CD14-positive monocyte (primary cell): ENCODE measurements around the gene SNX19. TPM values are rescaled to one million over a fixed set of nuclear protein-coding genes. Genes with fewer than 3 reads are reported as not detected.
"Not testable (repeated sequence)": the region's sequence is repeated elsewhere in the genome, so short reads cannot be mapped to it uniquely, and the experiment has no call there.

Source experiments
- DNase-seq, 3 donors: peaks; one replicate each; pipeline ENCODE4 v3.0.0-alpha.2; 2011 to 2022
- H2AFZ ChIP-seq: 2 replicates; pipeline ENCODE4 v1.6.0; 2012; ENCODE audit warnings: mild to moderate bottlenecking, low read depth, low read length, inconsistent platforms; ENCODE audit not compliant: insufficient read depth, poor library complexity, severe bottlenecking
- H3K27ac ChIP-seq, 2 donors: 1 replicate in 1 of 2; 2 replicates in 1 of 2; pipeline ENCODE4 v1.5.1; 2012 to 2013; ENCODE audit warnings: low read length in 2 of 2, control low read depth in 1 of 2, inconsistent platforms in 1 of 2, low read depth in 1 of 2, mild to moderate bottlenecking in 1 of 2
- H3K27me3 ChIP-seq, 2 donors: one replicate each; pipeline versions ENCODE4 v1.6.0 to v1.6.1; 2011 to 2013; ENCODE audit warnings: low read length in 2 of 2; ENCODE audit not compliant: control insufficient read depth in 2 of 2, insufficient read depth in 2 of 2
- H3K36me3 ChIP-seq, 2 donors: replicated peaks in 1 of 2; 1 replicate in 1 of 2; 2 replicates in 1 of 2; pipeline versions ENCODE4 v1.5.1 to v1.6.1; 2012 to 2013; ENCODE audit warnings: low read length in 2 of 2, control low read depth in 1 of 2, inconsistent platforms in 1 of 2, mild to moderate bottlenecking in 1 of 2; ENCODE audit not compliant: insufficient read depth in 2 of 2, control insufficient read depth in 1 of 2
- H3K4me1 ChIP-seq, 2 donors: 1 replicate in 1 of 2; 2 replicates in 1 of 2; pipeline versions ENCODE4 v1.5.1 to v1.6.1; 2012 to 2013; ENCODE audit warnings: low read length in 2 of 2, control low read depth in 1 of 2, inconsistent platforms in 1 of 2, mild to moderate bottlenecking in 1 of 2, moderate library complexity in 1 of 2; ENCODE audit not compliant: insufficient read depth in 2 of 2, control insufficient read depth in 1 of 2
- H3K4me2 ChIP-seq: replicated peaks from 2 replicates; pipeline ENCODE3; 2012; ENCODE audit warnings: low read length, moderate library complexity, mild to moderate bottlenecking; ENCODE audit not compliant: poor library complexity, severe bottlenecking; ENCODE audit errors: extremely low read depth
- H3K4me3 ChIP-seq, 3 experiments: fragments of 200-600 bp in 1 of 3; sonication (generic) in 1 of 3; replicated peaks in 1 of 3; 1 replicate in 2 of 3; 2 replicates in 1 of 3; pipeline ENCODE4 v1.5.1; 2011 to 2013; ENCODE audit warnings: low read length in 3 of 3, mild to moderate bottlenecking in 3 of 3, control low read depth in 2 of 3, low read depth in 2 of 3, inconsistent platforms in 1 of 3, moderate library complexity in 1 of 3
- H3K79me2 ChIP-seq: 2 replicates; pipeline ENCODE4 v1.6.0; 2012; ENCODE audit warnings: mild to moderate bottlenecking, control low read depth, inconsistent platforms, low read length, moderate library complexity; ENCODE audit not compliant: insufficient read depth
- H3K9ac ChIP-seq: 2 replicates; pipeline ENCODE4 v1.6.0; 2017; ENCODE audit warnings: low read length, mild to moderate bottlenecking; ENCODE audit not compliant: insufficient read depth, poor library complexity, severe bottlenecking
- H3K9me3 ChIP-seq, 2 donors: replicated peaks in 1 of 2; 1 replicate in 1 of 2; 2 replicates in 1 of 2; pipeline versions ENCODE4 v1.5.1 to v1.6.1; 2012 to 2013; ENCODE audit warnings: low read length in 2 of 2, control low read depth in 1 of 2; ENCODE audit not compliant: control insufficient read depth in 1 of 2, insufficient read depth in 1 of 2
- H4K20me1 ChIP-seq: 2 replicates; pipeline ENCODE4 v1.6.0; 2012; ENCODE audit warnings: mild to moderate bottlenecking, low read length, control low read depth, moderate library complexity; ENCODE audit not compliant: insufficient read depth
- H3K27ac Mint-ChIP-seq, 7 donors: one replicate each; pipeline ENCODE4 v1.8.0; 2020; ENCODE audit warnings: mild to moderate bottlenecking in 7 of 7, mixed read lengths in 7 of 7, moderate library complexity in 6 of 7, inconsistent platforms in 2 of 7
- H3K27me3 Mint-ChIP-seq, 3 donors: one replicate each; pipeline ENCODE4 v1.8.0; 2021 to 2022; ENCODE audit warnings: low read depth in 3 of 3, mild to moderate bottlenecking in 3 of 3, mixed read lengths in 3 of 3, moderate library complexity in 3 of 3, inconsistent platforms in 1 of 3
- H3K36me3 Mint-ChIP-seq, 2 donors: one replicate each; pipeline ENCODE4 v1.8.0; 2020; ENCODE audit warnings: mixed read lengths in 2 of 2, inconsistent platforms in 1 of 2, mild to moderate bottlenecking in 1 of 2
- H3K4me1 Mint-ChIP-seq: one replicate; pipeline ENCODE4 v1.8.0; 2020; ENCODE audit warnings: mild to moderate bottlenecking, mixed read lengths
- H3K4me3 Mint-ChIP-seq, 2 donors: one replicate each; pipeline ENCODE4 v1.8.0; 2020; ENCODE audit warnings: mild to moderate bottlenecking in 2 of 2, mixed read lengths in 2 of 2, moderate library complexity in 1 of 2
- H3K9me3 Mint-ChIP-seq, 7 donors: one replicate each; pipeline ENCODE4 v1.8.0; 2020 to 2022; ENCODE audit warnings: mixed read lengths in 7 of 7, mild to moderate bottlenecking in 6 of 7, moderate library complexity in 6 of 7, inconsistent platforms in 2 of 7
- CTCF ChIP-seq: fragments of 200-600 bp; IDR thresholded peaks from one replicate; pipeline ENCODE4 v1.8.0; 2022; ENCODE audit warnings: antibody characterized with exemption, mild to moderate bottlenecking
- WGBS: methylation state at CpG from one replicate; pipeline ENCODE4 v1.1.5; 2013; ENCODE audit warnings: missing lambda C conversion rate; ENCODE audit not compliant: insufficient coverage; 5-methylcytosine and 5-hydroxymethylcytosine counted together
- intact Hi-C, 2 donors: fragments of 100-400 bp; cut with micrococcal nuclease; formaldehyde crosslinking; loops; one replicate each; pipeline versions ENCODE4 v1.15.0 to v1.15.1; 2023
- polyA plus RNA-seq, 3 donors: library from polyadenylated mRNA; depleted of rRNA in 1 of 3; unstranded in 2 of 3; stranded (reverse) in 1 of 3; fragments of 300-500 nt in 2 of 3; fragments of >200 nt in 1 of 3; fragmentation: Illumina TruSeq in 2 of 3; gene quantifications; 1 replicate in 2 of 3; 2 replicates in 1 of 3; pipeline ENCODE4 v1.2.3, GENCODE V29; 2012 to 2021

Gene SNX19
- polyA plus RNA-seq, 3 donors = 13.6 to 23.3 (median 17.6) TPM

- H3K27ac ChIP-seq = no peak overlapping the region
- Mint-ChIP-seq H3K4me1 (no peaks in the 10 kb centered on the region), H3K9me3 (peaks cover 0 to 4% (median 0%) of the 10 kb centered on the region in 7 donors), H3K36me3 (no peaks in the 10 kb centered on the region), H3K27me3 (peaks cover 0 to 4% (median 2%) of the 10 kb centered on the region in 3 donors), H3K27ac (peak overlapping the region in 1 of 7 donors; percentile 16), H3K4me3 (no peak overlapping the region)
- intact Hi-C loops = no loop called here
- no peak overlapping the region for H2AFZ ChIP-seq
- no peaks in the 10 kb centered on the region for H4K20me1 ChIP-seq
- TF ChIP-seq CTCF = no peak
- no peaks in the 10 kb centered on the region for H3K4me1 ChIP-seq
- H3K9ac ChIP-seq = no peak overlapping the region
- no peak overlapping the region for H3K4me3 ChIP-seq
- no peaks in the 10 kb centered on the region for H3K9me3 ChIP-seq
- no peaks in the 10 kb centered on the region for H3K36me3 ChIP-seq
- H3K27me3 ChIP-seq = no peaks in the 10 kb centered on the region
- no peaks in the 10 kb centered on the region for H3K79me2 ChIP-seq
- no peak for DNase-seq
- no peak overlapping the region for H3K4me2 ChIP-seq
- 97% methylated on average over 3 of the region's 5 CpGs for WGBS
Measured at GRCh38 chr11:130932086-130932712, 15.9 kb upstream of the SNX19 start.

DNA sequence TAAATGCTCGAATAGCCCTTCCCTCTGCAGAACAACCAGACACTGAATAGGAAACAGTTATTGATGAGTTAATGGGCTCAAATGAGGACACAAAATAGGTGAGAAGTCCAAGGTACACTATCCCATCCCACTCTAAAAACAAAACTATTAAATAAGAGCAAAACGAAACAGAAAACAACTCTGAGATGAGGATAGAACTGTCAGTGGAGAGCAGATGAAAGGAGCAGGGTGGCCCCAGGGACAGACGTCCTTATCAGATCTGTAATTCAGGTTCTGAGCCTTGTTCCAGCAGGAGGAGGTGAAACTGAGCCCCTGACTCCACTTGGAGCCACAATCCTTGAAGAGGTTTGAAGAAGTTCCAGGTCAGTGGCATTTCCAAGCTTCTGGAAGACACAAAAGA, 8.5 kb upstream of the SNX19 start:
- WGBS = 0% methylated on average over 1 of the region's 3 CpGs
- no peak overlapping the region for H3K4me3 Mint-ChIP-seq

DNA sequence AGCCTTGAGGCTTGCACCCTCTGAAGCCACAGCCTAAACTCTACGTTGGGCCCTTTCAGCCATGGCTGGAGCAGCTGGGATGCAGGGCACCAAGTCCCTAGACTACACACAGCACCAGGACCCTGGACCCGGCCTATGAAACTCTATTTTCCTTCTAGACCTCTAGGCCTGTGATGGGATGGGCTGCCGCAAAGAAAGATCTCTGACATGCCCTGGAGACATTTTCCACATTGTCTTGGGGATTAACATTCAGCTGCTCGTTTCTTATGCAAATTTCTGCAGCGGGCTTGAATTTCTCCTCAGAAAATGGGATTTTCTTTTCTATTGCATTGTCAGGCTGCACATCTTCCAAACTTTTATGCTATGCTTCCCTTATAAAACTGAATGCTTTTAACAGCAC, 4.3 kb upstream of the SNX19 start:
- H4K20me1 ChIP-seq, H3K36me3 Mint-ChIP-seq, H3K4me3 Mint-ChIP-seq, DNase-seq, H3K9ac ChIP-seq, H3K79me2 ChIP-seq, H3K27me3 ChIP-seq, H3K4me2 ChIP-seq, H3K9me3 ChIP-seq, H3K36me3 ChIP-seq, H3K27ac Mint-ChIP-seq, H3K27ac ChIP-seq, H2AFZ ChIP-seq, H3K4me3 ChIP-seq: not testable (repeated sequence)
- intact Hi-C loops = loop anchor here (5.0 to 10.0 kb wide), 2 partner anchors 754 to 757 kb away; no protein-coding TSS in a partner anchor
- H3K4me1 ChIP-seq = peaks cover 9 to 11% of the 10 kb centered on the region in 2 donors
- Mint-ChIP-seq H3K9me3 (peaks cover 0 to 12% (median 3%) of the 10 kb centered on the region in 7 donors), H3K4me1 (peaks cover 10% of the 10 kb centered on the region), H3K27me3 (peaks cover 15 to 19% (median 17%) of the 10 kb centered on the region in 3 donors)
- 71% methylated on average over 3 of the region's 5 CpGs for WGBS

More for the DNA sequence above, 8.5 kb upstream of the SNX19 start:
- H2AFZ ChIP-seq = peak overlapping the region; percentile 39
- Mint-ChIP-seq H3K4me1 (peaks cover 2% of the 10 kb centered on the region), H3K9me3 (peaks cover 0 to 4% (median 0%) of the 10 kb centered on the region in 7 donors), H3K27me3 (peaks cover 4 to 18% (median 14%) of the 10 kb centered on the region in 3 donors), H3K27ac (no peak overlapping the region), H3K36me3 (no peaks in the 10 kb centered on the region)
- H3K79me2 ChIP-seq = no peaks in the 10 kb centered on the region
- no peak for DNase-seq
- H3K9ac ChIP-seq = no peak overlapping the region
- no peaks in the 10 kb centered on the region for H3K4me1 ChIP-seq
- no peak overlapping the region for H3K27ac ChIP-seq
- H3K4me2 ChIP-seq = no peak overlapping the region
- intact Hi-C loops = loop anchor here (5.0 to 10.0 kb wide), 2 partner anchors 750 to 753 kb away; no protein-coding TSS in a partner anchor
- H3K36me3 ChIP-seq = no peaks in the 10 kb centered on the region
- no peaks in the 10 kb centered on the region for H3K27me3 ChIP-seq
- H3K4me3 ChIP-seq = no peak overlapping the region
- no peaks in the 10 kb centered on the region for H3K9me3 ChIP-seq
- no peaks in the 10 kb centered on the region for H4K20me1 ChIP-seq
- TF ChIP-seq CTCF = no peak
